Measurements from ENCODE around the gene SLCO2A1.

SLCO2A1 gene

DNA sequence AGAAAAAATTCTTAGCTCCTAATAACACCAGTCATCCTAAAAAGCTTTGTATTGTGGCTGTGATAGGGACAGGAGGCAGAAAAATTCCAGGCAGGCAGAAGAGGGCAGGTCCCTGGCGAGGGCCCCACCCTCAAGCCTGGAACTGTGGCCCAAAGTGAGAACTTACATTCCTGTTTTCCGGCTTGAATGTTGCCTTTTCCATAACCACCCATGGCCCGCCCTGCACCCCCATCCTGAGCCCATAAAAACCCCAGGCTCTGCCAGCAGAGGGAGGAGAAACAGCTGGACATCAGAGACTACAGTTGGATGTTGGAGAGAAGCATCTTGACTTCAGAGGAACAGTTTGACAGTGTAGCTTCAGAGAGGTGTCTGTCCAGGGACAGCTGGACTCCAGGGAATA lies 37.3 kb downstream of the SLCO2A1 start:
- TF ChIP-seq, protein P1, sequence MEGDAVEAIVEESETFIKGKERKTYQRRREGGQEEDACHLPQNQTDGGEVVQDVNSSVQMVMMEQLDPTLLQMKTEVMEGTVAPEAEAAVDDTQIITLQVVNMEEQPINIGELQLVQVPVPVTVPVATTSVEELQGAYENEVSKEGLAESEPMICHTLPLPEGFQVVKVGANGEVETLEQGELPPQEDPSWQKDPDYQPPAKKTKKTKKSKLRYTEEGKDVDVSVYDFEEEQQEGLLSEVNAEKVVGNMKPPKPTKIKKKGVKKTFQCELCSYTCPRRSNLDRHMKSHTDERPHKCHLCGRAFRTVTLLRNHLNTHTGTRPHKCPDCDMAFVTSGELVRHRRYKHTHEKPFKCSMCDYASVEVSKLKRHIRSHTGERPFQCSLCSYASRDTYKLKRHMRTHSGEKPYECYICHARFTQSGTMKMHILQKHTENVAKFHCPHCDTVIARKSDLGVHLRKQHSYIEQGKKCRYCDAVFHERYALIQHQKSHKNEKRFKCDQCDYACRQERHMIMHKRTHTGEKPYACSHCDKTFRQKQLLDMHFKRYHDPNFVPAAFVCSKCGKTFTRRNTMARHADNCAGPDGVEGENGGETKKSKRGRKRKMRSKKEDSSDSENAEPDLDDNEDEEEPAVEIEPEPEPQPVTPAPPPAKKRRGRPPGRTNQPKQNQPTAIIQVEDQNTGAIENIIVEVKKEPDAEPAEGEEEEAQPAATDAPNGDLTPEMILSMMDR (IDR thresholded peaks at IDR 0.05; ENCODE audit: control insufficient read depth, insufficient read depth, low read depth, low read length, missing control alignments) = peak; percentile 20
- H3K4me3 ChIP-seq (ENCODE audit: control insufficient read depth, low read depth, low read length) = no peak overlapping the region
- DNase-seq (ENCODE audit: low read depth) = no peak

DNA sequence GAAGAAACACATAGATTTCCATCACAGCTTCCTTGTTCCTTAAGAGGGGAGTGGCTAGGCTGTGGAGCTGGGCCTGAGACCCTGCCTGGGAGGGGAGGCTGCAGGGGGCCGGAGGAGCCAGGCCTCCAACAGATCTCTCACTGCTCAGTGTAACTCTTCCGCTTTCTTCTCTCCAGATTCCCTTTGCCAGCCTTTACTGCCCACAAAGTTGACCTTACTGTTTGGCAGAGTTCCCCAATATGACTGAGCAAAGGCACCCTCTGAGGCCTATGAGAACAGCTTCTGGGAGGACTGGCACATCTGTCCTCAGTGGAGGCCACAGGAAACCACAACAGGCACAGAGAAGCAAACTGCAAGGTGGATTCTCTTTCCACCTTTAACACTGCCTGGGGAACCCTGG lies 38.1 kb downstream of the SLCO2A1 start:
- TF ChIP-seq, protein P1 (IDR thresholded peaks at IDR 0.05; ENCODE audit: control insufficient read depth, insufficient read depth, low read depth, low read length, missing control alignments) = no peak
- H3K4me3 ChIP-seq (ENCODE audit: control insufficient read depth, low read depth, low read length) = no peak overlapping the region
- DNase-seq (ENCODE audit: low read depth) = no peak

DNA sequence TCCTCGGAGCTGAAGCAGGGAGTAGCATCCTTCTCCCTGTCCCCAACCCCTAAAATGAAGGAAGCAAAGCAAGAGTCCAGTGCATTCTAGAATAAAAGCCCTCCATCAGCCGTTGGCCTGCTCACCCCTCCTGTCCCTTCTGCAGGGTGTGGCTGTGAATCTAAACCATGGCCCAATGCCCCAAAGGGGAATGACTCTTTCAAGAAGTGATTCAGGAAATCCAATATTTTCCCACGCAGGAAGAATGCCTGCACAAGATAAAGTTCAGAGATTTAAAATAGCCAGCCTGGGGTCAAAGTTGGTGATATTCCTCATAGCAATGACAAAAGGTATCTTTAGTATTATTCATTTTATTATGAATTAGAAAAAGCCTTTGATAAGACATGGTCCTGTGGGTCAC lies 38.5 kb downstream of the SLCO2A1 start:
- DNase-seq (ENCODE audit: low read depth) = no peak
- TF ChIP-seq, protein P1 (IDR thresholded peaks at IDR 0.05; ENCODE audit: control insufficient read depth, insufficient read depth, low read depth, low read length, missing control alignments) = no peak
- no peak overlapping the region for H3K4me3 ChIP-seq (ENCODE audit: control insufficient read depth, low read depth, low read length)

DNA sequence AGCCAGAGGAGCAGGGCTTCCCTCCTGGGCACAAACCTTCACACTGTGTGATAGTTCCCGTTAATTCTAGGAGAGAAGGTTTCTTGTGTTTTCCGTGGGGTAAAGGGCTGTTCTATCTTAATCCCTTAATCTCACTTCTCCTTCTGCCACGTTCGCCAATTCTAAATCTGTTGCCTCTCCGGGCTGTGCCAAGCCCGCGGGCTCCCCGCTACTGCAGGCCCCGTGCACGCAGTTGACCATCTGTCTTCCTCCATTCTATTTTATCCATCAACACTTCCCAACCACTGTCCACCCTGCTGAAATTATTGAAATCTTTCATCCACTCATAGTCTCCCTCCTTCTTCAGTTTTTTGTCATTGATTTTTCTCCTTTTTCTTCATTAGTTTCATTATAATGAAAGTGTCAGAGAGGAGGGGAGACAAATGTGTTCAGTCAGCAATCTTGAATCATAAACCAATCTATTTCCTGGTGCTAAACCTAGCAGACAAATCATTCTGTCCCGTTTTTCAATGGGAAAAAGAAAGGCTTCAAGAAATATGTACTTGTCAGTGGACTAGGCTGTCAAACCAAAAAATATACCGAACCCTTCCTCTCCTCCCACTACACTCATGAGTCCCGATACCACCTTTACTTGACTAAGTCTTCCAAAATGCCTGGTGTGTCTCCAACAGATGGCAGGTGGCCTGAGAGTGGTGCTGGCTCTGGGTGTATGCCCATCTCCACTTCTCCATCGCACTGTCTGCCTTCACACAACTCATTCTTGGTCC lies 39.6 kb downstream of the SLCO2A1 start:
- no peak overlapping the region for H3K4me3 ChIP-seq (ENCODE audit: control insufficient read depth, low read depth, low read length)
- TF ChIP-seq, protein P1 (IDR thresholded peaks at IDR 0.05; ENCODE audit: control insufficient read depth, insufficient read depth, low read depth, low read length, missing control alignments) = no peak
- no peak for DNase-seq (ENCODE audit: low read depth)

DNA sequence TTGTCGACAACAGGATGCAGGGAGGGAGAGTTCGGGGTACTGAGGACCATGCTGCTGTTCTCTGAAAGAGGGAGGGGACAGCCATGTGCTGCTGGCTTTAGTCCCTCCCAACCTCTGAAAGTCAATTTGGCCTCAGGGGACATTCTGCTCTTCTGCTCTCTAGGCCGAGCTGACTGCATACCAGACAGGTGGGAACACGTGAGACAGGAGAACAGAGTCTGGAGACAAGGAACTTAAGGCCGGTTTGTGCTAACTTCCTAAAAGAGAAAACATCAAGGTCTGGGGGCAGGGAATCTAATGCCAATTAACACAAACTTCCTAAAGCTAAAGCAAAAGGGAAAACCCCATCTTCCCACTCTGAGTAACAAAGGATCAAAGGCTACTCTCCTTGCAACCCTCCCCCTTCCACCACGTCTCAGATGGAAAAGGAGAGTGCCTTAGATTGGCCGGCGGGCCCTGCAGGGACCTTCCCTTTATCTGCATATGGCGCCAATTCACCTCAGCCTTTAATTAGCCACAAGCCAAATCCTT lies 41.0 kb downstream of the SLCO2A1 start:
- H3K4me3 ChIP-seq (ENCODE audit: control insufficient read depth, low read depth, low read length) = no peak overlapping the region

DNA sequence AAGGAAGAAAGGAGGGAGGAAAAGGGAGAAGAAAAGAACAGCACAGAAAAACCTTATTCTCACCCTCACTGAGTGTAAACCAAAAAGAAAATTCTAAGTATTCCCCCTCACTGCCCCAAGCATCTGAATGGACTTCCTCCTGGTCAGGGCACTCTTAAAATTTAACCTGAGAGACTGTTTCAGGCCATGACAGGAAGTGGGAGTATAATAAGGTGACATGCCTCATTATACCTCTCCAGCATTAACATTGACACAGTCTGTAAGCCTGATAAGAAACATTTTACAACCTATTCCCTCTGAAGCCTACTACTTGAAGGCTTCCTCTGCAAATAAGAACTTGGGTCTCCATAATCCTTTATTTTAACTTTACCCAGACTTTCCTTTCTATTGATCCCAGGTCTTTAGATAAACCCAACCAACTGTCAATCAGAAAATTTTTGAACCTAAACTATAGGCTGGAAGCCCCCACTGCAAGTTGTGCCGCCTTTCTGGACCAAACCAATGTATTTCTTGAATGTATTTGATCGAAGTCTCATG lies 41.7 kb downstream of the SLCO2A1 start:
- H3K4me3 ChIP-seq (ENCODE audit: control insufficient read depth, low read depth, low read length) = no peak overlapping the region
- DNase-seq (ENCODE audit: low read depth) = no peak
- TF ChIP-seq, protein P1 (IDR thresholded peaks at IDR 0.05; ENCODE audit: control insufficient read depth, insufficient read depth, low read depth, low read length, missing control alignments) = no peak

More for the DNA sequence above, 41.0 kb downstream of the SLCO2A1 start:
- DNase-seq (ENCODE audit: low read depth) = no peak
- TF ChIP-seq, protein P1 (IDR thresholded peaks at IDR 0.05; ENCODE audit: control insufficient read depth, insufficient read depth, low read depth, low read length, missing control alignments) = no peak

Data from AG09309 (cell line).